Natural killer cell treated with Interleukin-12 subunit alpha and Interleukin-12 subunit beta and Interleukin-15 and Interleukin-18, amount 100 ng/mL, for 72 hours (primary cell): ENCODE data around the gene SSBP2. TPM values are rescaled to one million over a fixed set of nuclear protein-coding genes. Genes with fewer than 3 reads are reported as not detected.
"Not testable (repeated sequence)": the region's sequence is repeated elsewhere in the genome, so short reads cannot be mapped to it uniquely, and the experiment has no call there.

Experiments
- ATAC-seq, 2 donors: fragments of 150-1000 bp; cut with Tn5 transposase in 1 of 2; sonication (Bioruptor Pico), chemical (Tn5 transposase) in 1 of 2; 2 replicates each; pipeline ENCODE4 v1.10.0; 2021
- DNase-seq: peaks from one replicate; pipeline ENCODE4 v3.0.0; 2022; ENCODE audit warnings: low spot score
- H3K27ac Mint-ChIP-seq, 2 donors: 1 replicate in 1 of 2; 2 replicates in 1 of 2; pipeline ENCODE4 v1.8.0; 2022; ENCODE audit warnings: mixed read lengths in 2 of 2, mild to moderate bottlenecking in 1 of 2, moderate library complexity in 1 of 2
- H3K27me3 Mint-ChIP-seq, 2 donors: 1 replicate in 1 of 2; 2 replicates in 1 of 2; pipeline ENCODE4 v1.8.0; 2022; ENCODE audit warnings: mixed read lengths in 2 of 2
- H3K36me3 Mint-ChIP-seq: one replicate; pipeline ENCODE4 v1.8.0; 2022; ENCODE audit warnings: mixed read lengths
- H3K4me1 Mint-ChIP-seq, 2 donors: 1 replicate in 1 of 2; 2 replicates in 1 of 2; pipeline ENCODE4 v1.8.0; 2022; ENCODE audit warnings: low read depth in 2 of 2, mixed read lengths in 2 of 2, mild to moderate bottlenecking in 1 of 2
- H3K4me3 Mint-ChIP-seq: one replicate; pipeline ENCODE4 v1.8.0; 2022; ENCODE audit warnings: mixed read lengths
- H3K9me3 Mint-ChIP-seq: 2 replicates; pipeline ENCODE4 v1.8.0; 2022; ENCODE audit warnings: mixed read lengths
- total RNA-seq, 2 donors: library from RNA; stranded (reverse); gene quantifications; one replicate each; pipeline ENCODE4 v1.2.3, GENCODE V29; 2022

Gene SSBP2
- total RNA-seq, 2 donors from 2014 or later: 9.5 to 11.3 TPM

GRCh38 chr5:81748556-81748955 lies 2.3 kb downstream of the SSBP2 start:
- Mint-ChIP-seq H3K27ac (no peak overlapping the region), H3K36me3 (no peaks in the 10 kb centered on the region), H3K4me3 (peak overlapping the region; percentile 82), H3K4me1 (peaks cover 5 to 8% of the 10 kb centered on the region in 2 donors), H3K27me3 (peaks cover 4 to 14% of the 10 kb centered on the region in 2 donors), H3K9me3 (no peaks in the 10 kb centered on the region)
- DNase-seq (no peak), ATAC-seq (no peak)

- no peak for DNase-seq
- Mint-ChIP-seq H3K27ac (no peak overlapping the region), H3K36me3 (no peaks in the 10 kb centered on the region), H3K4me3 (no peak overlapping the region), H3K4me1 (peaks cover 2 to 3% of the 10 kb centered on the region in 2 donors), H3K27me3 (peaks cover 0 to 6% of the 10 kb centered on the region in 2 donors), H3K9me3 (no peaks in the 10 kb centered on the region)
- no peak for ATAC-seq
These were observed 3.9 kb downstream of the SSBP2 start for GRCh38 chr5:81747030-81747429.

- peaks cover 0 to 3% of the 10 kb centered on the region in 2 donors for H3K4me1 Mint-ChIP-seq
- H3K4me3 Mint-ChIP-seq: no peak overlapping the region
- peaks cover 0 to 3% of the 10 kb centered on the region in 2 donors for H3K27me3 Mint-ChIP-seq
- ATAC-seq: no peak
- no peaks in the 10 kb centered on the region for H3K36me3 Mint-ChIP-seq
- H3K9me3 Mint-ChIP-seq: no peaks in the 10 kb centered on the region
- DNase-seq: no peak
- no peak overlapping the region for H3K27ac Mint-ChIP-seq
These were observed 10.1 kb downstream of the SSBP2 start for GRCh38 chr5:81740758-81741157.

GRCh38 chr5:81739291-81739690 lies 11.6 kb downstream of the SSBP2 start:
- no peak overlapping the region for H3K27ac Mint-ChIP-seq
- DNase-seq (no peak), ATAC-seq (no peak)
- peaks cover 0 to 3% of the 10 kb centered on the region in 2 donors for H3K27me3 Mint-ChIP-seq
- no peaks in the 10 kb centered on the region for H3K36me3 Mint-ChIP-seq
- peaks cover 0 to 3% of the 10 kb centered on the region in 2 donors for H3K4me1 Mint-ChIP-seq
- no peak overlapping the region for H3K4me3 Mint-ChIP-seq
- H3K9me3 Mint-ChIP-seq: no peaks in the 10 kb centered on the region

- DNase-seq: no peak
- Mint-ChIP-seq H3K9me3 (no peaks in the 10 kb centered on the region), H3K36me3 (no peaks in the 10 kb centered on the region)
These were observed 21.6 kb downstream of the SSBP2 start for GRCh38 chr5:81729276-81729675.

GRCh38 chr5:81728301-81728700 lies 22.6 kb downstream of the SSBP2 start:
- H3K4me3 Mint-ChIP-seq: no peak overlapping the region
- no peaks in the 10 kb centered on the region for H3K27me3 Mint-ChIP-seq
- H3K9me3 Mint-ChIP-seq: no peaks in the 10 kb centered on the region
- DNase-seq (no peak), ATAC-seq (no peak)
- no peak overlapping the region for H3K27ac Mint-ChIP-seq
- H3K4me1 Mint-ChIP-seq: peaks cover 0 to 3% of the 10 kb centered on the region in 2 donors
- no peaks in the 10 kb centered on the region for H3K36me3 Mint-ChIP-seq

More at GRCh38 chr5:81729276-81729675, 21.6 kb downstream of the SSBP2 start:
- H3K27me3 Mint-ChIP-seq: no peaks in the 10 kb centered on the region
- peaks cover 0 to 3% of the 10 kb centered on the region in 2 donors for H3K4me1 Mint-ChIP-seq
- no peak overlapping the region for H3K4me3 Mint-ChIP-seq
- ATAC-seq: no peak
- H3K27ac Mint-ChIP-seq: no peak overlapping the region

- no peaks in the 10 kb centered on the region for H3K9me3 Mint-ChIP-seq
- ATAC-seq (no peak), DNase-seq (no peak)
- no peak overlapping the region for H3K4me3 Mint-ChIP-seq
- no peaks in the 10 kb centered on the region for H3K36me3 Mint-ChIP-seq
- H3K27ac Mint-ChIP-seq: no peak overlapping the region
- H3K4me1 Mint-ChIP-seq: peaks cover 3 to 8% of the 10 kb centered on the region in 2 donors
- H3K27me3 Mint-ChIP-seq: no peaks in the 10 kb centered on the region
These were observed 24.6 kb downstream of the SSBP2 start for GRCh38 chr5:81726297-81726696.

GRCh38 chr5:81724571-81724970 lies 26.3 kb downstream of the SSBP2 start:
- Mint-ChIP-seq H3K27ac (no peak overlapping the region), H3K27me3 (no peaks in the 10 kb centered on the region), H3K4me3 (no peak overlapping the region), H3K9me3 (no peaks in the 10 kb centered on the region), H3K36me3 (no peaks in the 10 kb centered on the region), H3K4me1 (peaks cover 4 to 12% of the 10 kb centered on the region in 2 donors)
- ATAC-seq (no peak), DNase-seq (no peak)

- no peak overlapping the region for H3K27ac Mint-ChIP-seq
- peaks cover 7 to 16% of the 10 kb centered on the region in 2 donors for H3K4me1 Mint-ChIP-seq
These were observed 26.8 kb downstream of the SSBP2 start for GRCh38 chr5:81724108-81724507.

GRCh38 chr5:81721049-81721448 lies 29.8 kb downstream of the SSBP2 start:
- H3K4me3 Mint-ChIP-seq: no peak overlapping the region
- H3K4me1 Mint-ChIP-seq: peaks cover 11 to 27% of the 10 kb centered on the region in 2 donors
- DNase-seq: no peak
- H3K27ac Mint-ChIP-seq: no peak overlapping the region
- H3K36me3 Mint-ChIP-seq: no peaks in the 10 kb centered on the region
- H3K27me3 Mint-ChIP-seq: no peaks in the 10 kb centered on the region
- no peak for ATAC-seq
- no peaks in the 10 kb centered on the region for H3K9me3 Mint-ChIP-seq

More at GRCh38 chr5:81724108-81724507, 26.8 kb downstream of the SSBP2 start:
- Mint-ChIP-seq H3K9me3 (no peaks in the 10 kb centered on the region), H3K36me3 (no peaks in the 10 kb centered on the region), H3K27me3 (no peaks in the 10 kb centered on the region), H3K4me3 (no peak overlapping the region)
- ATAC-seq (no peak), DNase-seq (no peak)

GRCh38 chr5:81719743-81720345 lies 31.1 kb downstream of the SSBP2 start:
- Mint-ChIP-seq H3K4me1 (peaks cover 8 to 32% of the 10 kb centered on the region in 2 donors), H3K4me3 (no peak overlapping the region), H3K27me3 (no peaks in the 10 kb centered on the region), H3K9me3 (no peaks in the 10 kb centered on the region), H3K27ac (no peak overlapping the region), H3K36me3 (no peaks in the 10 kb centered on the region)
- DNase-seq (no peak), ATAC-seq (peak in 1 of 2 donors; percentile 6)

GRCh38 chr5:81718300-81718699 lies 32.6 kb downstream of the SSBP2 start:
- H3K9me3 Mint-ChIP-seq: no peaks in the 10 kb centered on the region
- H3K4me1 Mint-ChIP-seq: peaks cover 8 to 32% of the 10 kb centered on the region in 2 donors
- DNase-seq (no peak), ATAC-seq (no peak)
- H3K27ac Mint-ChIP-seq: peak overlapping the region in 1 of 2 donors; percentile 3
- no peaks in the 10 kb centered on the region for H3K36me3 Mint-ChIP-seq
- no peaks in the 10 kb centered on the region for H3K27me3 Mint-ChIP-seq
- H3K4me3 Mint-ChIP-seq: peak overlapping the region; percentile 15

GRCh38 chr5:81717860-81718259 lies 33.0 kb downstream of the SSBP2 start:
- Mint-ChIP-seq H3K27me3 (no peaks in the 10 kb centered on the region), H3K4me3 (peak overlapping the region; percentile 15), H3K4me1 (peaks cover 8 to 32% of the 10 kb centered on the region in 2 donors), H3K36me3 (no peaks in the 10 kb centered on the region), H3K27ac (peak overlapping the region in 1 of 2 donors; percentile 3), H3K9me3 (no peaks in the 10 kb centered on the region)
- ATAC-seq (no peak), DNase-seq (no peak)

GRCh38 chr5:81717226-81717625 lies 33.7 kb downstream of the SSBP2 start:
- no peak overlapping the region for H3K4me3 Mint-ChIP-seq
- H3K4me1 Mint-ChIP-seq: peaks cover 8 to 32% of the 10 kb centered on the region in 2 donors
- ATAC-seq (no peak), DNase-seq (no peak)
- H3K27me3 Mint-ChIP-seq: no peaks in the 10 kb centered on the region
- no peaks in the 10 kb centered on the region for H3K36me3 Mint-ChIP-seq
- H3K27ac Mint-ChIP-seq: no peak overlapping the region
- H3K9me3 Mint-ChIP-seq: no peaks in the 10 kb centered on the region

- DNase-seq, H3K27me3 Mint-ChIP-seq, H3K4me3 Mint-ChIP-seq, H3K9me3 Mint-ChIP-seq, H3K27ac Mint-ChIP-seq, ATAC-seq, H3K36me3 Mint-ChIP-seq: not testable (repeated sequence)
- peaks cover 4 to 17% of the 10 kb centered on the region in 2 donors for H3K4me1 Mint-ChIP-seq
These were observed 36.8 kb downstream of the SSBP2 start for GRCh38 chr5:81714076-81714475.
